Stomach (tissue), 4 donors: ENCODE results near the gene IPO9.

Source experiments
- EP300 ChIP-seq: sonication (generic); formaldehyde crosslinking; IDR thresholded peaks from one replicate; pipeline ENCODE4 v1.6.1; 2017; ENCODE audit warnings: antibody characterized with exemption
- POLR2A ChIP-seq, 4 donors: fragments of 450-650 bp; IDR thresholded peaks; one replicate each; pipeline ENCODE4 v1.6.1; 2016; ENCODE audit warnings: antibody characterized with exemption in 4 of 4, control low read depth in 2 of 4, mild to moderate bottlenecking in 1 of 4, moderate library complexity in 1 of 4
- POLR2AphosphoS5 ChIP-seq, 3 donors: sonication (generic); formaldehyde crosslinking; IDR thresholded peaks; one replicate each; pipeline ENCODE4 v1.6.1; 2016; ENCODE audit warnings: antibody characterized with exemption in 3 of 3
- TF ChIP-seq, protein P1 (sequence below), 7 experiments: fragments of 450-650 bp in 4 of 7; fragments of 200-600 bp in 3 of 7; sonication (generic) in 3 of 7; IDR thresholded peaks; one replicate each; pipeline ENCODE4 v1.5.1; 2016 to 2019; ENCODE audit warnings: antibody characterized with exemption in 7 of 7, control low read depth in 2 of 7, mild to moderate bottlenecking in 1 of 7

GRCh38 chr1:201881617-201882016 is 52.7 kb downstream of the IPO9 start:
- TF ChIP-seq, protein P1, sequence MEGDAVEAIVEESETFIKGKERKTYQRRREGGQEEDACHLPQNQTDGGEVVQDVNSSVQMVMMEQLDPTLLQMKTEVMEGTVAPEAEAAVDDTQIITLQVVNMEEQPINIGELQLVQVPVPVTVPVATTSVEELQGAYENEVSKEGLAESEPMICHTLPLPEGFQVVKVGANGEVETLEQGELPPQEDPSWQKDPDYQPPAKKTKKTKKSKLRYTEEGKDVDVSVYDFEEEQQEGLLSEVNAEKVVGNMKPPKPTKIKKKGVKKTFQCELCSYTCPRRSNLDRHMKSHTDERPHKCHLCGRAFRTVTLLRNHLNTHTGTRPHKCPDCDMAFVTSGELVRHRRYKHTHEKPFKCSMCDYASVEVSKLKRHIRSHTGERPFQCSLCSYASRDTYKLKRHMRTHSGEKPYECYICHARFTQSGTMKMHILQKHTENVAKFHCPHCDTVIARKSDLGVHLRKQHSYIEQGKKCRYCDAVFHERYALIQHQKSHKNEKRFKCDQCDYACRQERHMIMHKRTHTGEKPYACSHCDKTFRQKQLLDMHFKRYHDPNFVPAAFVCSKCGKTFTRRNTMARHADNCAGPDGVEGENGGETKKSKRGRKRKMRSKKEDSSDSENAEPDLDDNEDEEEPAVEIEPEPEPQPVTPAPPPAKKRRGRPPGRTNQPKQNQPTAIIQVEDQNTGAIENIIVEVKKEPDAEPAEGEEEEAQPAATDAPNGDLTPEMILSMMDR (IDR thresholded peaks at IDR 0.05) = no peak
- no peak for TF ChIP-seq POLR2A (IDR thresholded peaks at IDR 0.05)
- no peak for TF ChIP-seq POLR2AphosphoS5 (IDR thresholded peaks at IDR 0.05)
- TF ChIP-seq EP300 = no peak
